HS-5 (cell line): Measurements from ENCODE around the gene CDH23.

Experiments
- DNase-seq: peaks from one replicate; pipeline ENCODE4 v3.0.0-alpha.2; 2012; ENCODE audit warnings: low read depth

The CDH23 gene

GRCh38 chr10:71392791-71393781 is 3.6 kb upstream of the CDH23 start:
- no peak for DNase-seq

DNA sequence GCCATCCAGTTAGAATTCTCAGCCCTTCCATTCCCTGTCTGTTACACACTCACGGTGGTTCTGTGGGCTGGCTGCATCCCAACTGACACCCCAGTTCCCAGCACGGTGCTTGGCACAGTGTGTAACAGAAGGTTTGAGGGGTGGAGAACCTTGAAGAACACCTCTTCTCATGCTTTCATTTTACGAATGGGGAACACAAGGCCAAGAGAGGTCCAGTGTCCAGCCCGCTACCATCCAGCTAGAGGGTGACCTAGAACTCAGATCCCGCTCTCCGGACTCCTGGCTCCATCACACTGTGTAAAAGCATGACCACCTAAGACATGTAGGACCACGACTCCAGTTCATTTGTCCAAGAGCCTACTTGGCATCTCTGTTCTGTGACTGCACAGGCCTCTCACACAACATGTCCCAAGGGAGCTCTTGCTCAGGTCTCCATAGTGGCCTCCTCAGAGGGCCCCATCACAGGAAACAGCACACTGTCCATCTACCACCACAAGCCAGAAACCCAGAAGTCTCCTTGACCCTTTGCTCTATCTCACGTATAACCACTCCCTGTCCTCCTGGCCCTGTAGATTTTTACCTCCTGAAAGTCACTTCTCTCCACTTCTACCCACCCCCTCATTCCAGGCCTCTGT is 2.8 kb upstream of the CDH23 start:
- no peak for DNase-seq

GRCh38 chr10:71394926-71395562 is 1.7 kb upstream of the CDH23 start:
- no peak for DNase-seq

DNA sequence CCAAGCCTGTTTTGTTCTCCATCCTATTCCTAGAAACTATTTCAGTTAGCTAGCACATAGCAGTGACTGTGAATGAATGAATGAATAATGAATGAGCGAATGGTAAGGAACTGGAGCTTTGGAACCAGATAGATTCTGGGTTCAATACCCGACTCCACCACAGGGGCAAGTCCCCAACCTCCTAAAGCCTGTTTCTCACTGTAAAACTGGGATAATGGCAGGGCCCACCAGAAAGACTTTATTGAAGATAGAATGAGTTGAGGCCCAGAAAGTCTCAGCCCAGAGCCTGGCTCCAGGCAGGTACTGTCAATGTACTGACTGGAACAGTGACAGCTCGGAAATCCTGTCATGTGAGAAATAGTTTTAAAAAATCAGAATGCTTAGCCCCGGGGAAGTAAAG is 1.1 kb upstream of the CDH23 start:
- no peak for DNase-seq

GRCh38 chr10:71396084-71396710 is 523 bp upstream of the CDH23 start:
- no peak for DNase-seq

DNA sequence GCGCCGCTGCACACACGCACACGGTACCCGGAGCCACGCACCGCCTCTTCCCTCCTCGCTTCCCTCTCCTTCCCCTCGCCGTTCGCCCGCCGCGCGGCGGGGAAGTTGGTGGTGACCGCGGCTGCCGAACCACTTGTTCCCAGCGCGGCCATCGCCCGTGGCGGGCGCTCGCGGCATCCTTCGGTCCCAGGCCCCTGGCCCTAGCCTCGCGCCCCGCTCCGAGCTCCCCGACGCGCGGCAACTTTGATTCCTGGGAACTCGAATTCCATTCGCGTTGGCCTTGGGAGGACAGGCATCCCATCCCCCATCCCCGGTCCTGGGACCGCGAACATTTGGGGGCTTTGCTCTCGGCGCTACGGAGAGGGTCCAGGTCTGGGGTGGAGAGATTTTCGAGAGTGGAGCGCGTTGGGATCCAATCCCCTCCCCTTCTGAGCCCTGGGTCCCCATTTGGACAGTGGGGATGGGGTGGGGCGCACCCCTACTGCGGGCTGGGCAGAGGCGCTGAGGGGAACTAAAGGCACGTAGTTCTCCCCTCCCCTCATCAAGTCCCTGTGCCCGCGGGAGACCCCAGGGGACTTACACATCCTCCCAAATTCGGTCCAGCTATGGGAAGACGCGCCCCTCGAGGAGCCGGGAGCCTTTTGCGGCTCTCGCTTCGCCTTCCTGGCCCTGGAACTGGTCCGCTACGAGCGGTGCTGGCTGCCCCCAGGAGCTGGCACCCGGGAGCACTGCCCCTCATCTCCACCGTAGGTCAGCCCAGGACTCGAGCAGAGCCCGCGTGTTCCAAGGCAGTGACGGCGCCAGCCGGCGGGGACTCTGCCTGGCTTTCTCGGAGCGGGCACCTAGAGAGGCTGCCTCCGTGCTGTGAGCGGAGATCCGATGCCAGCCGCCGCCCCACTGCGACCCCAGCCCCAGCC is 834 bp downstream of the CDH23 start:
- DNase-seq: no peak

DNA sequence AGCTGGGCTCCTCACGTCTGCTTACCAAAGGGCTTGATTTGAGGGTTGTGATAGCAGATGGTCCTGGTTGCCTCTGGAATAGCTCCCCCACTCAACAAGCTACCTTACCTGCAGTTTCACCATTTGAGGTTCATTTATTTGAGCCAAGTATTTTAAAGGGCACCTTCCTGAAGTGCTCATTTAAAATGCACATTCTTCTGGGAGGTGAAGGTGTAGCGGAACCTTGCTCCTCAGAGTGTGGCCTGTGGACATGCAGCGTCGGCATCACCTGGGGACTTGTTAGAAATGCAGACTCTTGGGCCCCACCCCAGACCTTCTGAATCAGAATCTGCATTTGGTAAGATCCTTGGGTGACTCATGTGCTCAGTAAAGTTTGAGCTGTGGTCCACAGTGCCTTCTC is 2.3 kb downstream of the CDH23 start:
- no peak for DNase-seq

DNA sequence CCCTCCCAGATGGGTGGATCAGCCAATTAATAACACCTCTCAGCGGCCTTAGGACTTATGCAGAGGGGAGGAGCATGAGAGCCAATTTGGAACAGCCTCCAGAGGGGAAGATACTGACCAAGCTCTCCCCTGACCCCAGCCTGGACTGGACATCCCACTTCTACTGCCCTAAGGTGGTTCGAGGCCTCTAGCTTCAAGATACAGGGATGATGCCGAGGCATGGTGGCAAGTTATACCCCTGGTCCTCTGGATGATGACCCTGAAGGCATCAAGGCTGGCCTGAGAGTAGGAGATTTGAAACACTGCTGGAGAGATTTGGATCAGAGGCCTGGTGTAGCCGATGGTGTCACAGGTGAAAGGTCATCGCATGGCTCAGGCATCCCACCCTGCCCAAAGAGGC is 3.2 kb downstream of the CDH23 start:
- DNase-seq: no peak

GRCh38 chr10:71401056-71401455 is 4.3 kb downstream of the CDH23 start:
- DNase-seq: no peak

- no peak for DNase-seq
These were observed 5.3 kb downstream of the CDH23 start for GRCh38 chr10:71402005-71402404.

GRCh38 chr10:71404503-71405295 is 8.0 kb downstream of the CDH23 start:
- no peak for DNase-seq

- no peak for DNase-seq
These were observed 10.2 kb downstream of the CDH23 start for GRCh38 chr10:71406878-71407277.

GRCh38 chr10:71408436-71409225 is 11.9 kb downstream of the CDH23 start:
- no peak for DNase-seq

GRCh38 chr10:71409516-71410104 is 12.9 kb downstream of the CDH23 start:
- DNase-seq: no peak

- no peak for DNase-seq
These were observed 16.9 kb downstream of the CDH23 start for GRCh38 chr10:71413581-71413980.

DNA sequence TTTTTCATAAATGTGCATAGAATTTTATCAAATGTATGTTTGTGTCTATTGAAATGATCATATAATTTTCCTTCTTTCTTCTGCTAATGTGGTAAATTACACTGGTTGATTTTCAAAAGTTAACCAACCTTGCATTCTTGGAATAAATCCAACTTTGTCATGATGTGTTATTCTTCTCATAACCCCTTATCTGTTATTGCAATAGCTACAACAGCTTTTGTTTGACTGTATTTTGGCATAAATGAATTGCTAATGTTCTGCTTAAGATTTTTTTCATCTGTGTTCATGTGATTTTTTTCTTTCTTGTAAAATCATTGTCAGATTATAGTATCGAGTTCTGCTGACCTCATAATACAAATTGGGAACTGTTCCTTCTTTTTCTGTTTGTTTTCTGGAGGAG is 17.6 kb downstream of the CDH23 start:
- no peak for DNase-seq

- DNase-seq: no peak
These were observed 22.4 kb downstream of the CDH23 start for GRCh38 chr10:71419002-71419540.

GRCh38 chr10:71419750-71420149 is 23.0 kb downstream of the CDH23 start:
- no peak for DNase-seq

DNA sequence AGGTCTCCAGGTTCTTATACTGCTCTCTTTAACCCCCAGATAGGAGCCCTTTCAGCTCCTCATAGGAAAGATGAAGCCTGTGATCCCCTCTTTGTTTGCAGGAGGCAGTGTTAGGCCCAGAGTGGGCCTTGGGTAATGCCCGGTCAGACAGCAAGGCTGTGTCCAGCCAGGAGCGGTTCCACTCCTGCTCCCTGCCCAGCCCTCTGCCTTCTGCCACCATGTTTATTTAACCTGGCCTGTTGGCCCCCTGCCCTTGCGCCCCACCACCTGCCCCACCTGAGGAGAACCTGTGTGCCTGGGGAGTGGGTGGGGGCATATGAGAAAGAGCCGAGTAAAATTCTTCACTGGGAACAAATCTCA is 24.3 kb downstream of the CDH23 start:
- DNase-seq: no peak
